Smooth muscle cell (in vitro differentiated cells): Measurements from ENCODE around the gene TNNI3K. TPM values are rescaled to one million over a fixed set of nuclear protein-coding genes. Genes with fewer than 3 reads are reported as not detected.

ENCODE experiments used
- DNase-seq: peaks from one replicate; lab custom pipeline; 2025; ENCODE audit not compliant: unreplicated experiment; lab: John Stamatoyannopoulos, UW
- H2AFZ ChIP-seq: fragments of 200-600 bp; sonication (generic); 2 replicates; pipeline ENCODE4 v1.6.0; 2016; ENCODE audit warnings: antibody characterized with exemption, low read depth, mild to moderate bottlenecking
- H3F3A ChIP-seq: fragments of 200-600 bp; sonication (generic); 2 replicates; pipeline ENCODE4 v1.6.0; 2017; ENCODE audit warnings: antibody characterized with exemption, low read depth
- H3K27ac ChIP-seq: fragments of 200-600 bp; sonication (generic); 2 replicates; pipeline ENCODE4 v1.5.1; 2016; ENCODE audit warnings: low read depth, mild to moderate bottlenecking
- H3K27me3 ChIP-seq: fragments of 200-600 bp; sonication (generic); 2 replicates; pipeline ENCODE4 v1.6.1; 2016; ENCODE audit warnings: low read depth, mild to moderate bottlenecking
- H3K36me3 ChIP-seq: fragments of 200-600 bp; sonication (generic); 2 replicates; pipeline ENCODE4 v1.5.1; 2016; ENCODE audit warnings: low read depth
- H3K4me1 ChIP-seq: fragments of 200-600 bp; sonication (generic); 2 replicates; pipeline ENCODE4 v1.5.1; 2016; ENCODE audit warnings: low read depth
- H3K4me2 ChIP-seq: fragments of 200-600 bp; sonication (generic); 2 replicates; pipeline ENCODE4 v1.6.0; 2016; ENCODE audit warnings: mild to moderate bottlenecking
- H3K4me3 ChIP-seq: fragments of 200-600 bp; sonication (generic); 2 replicates; pipeline ENCODE4 v1.5.1; 2016; ENCODE audit warnings: mild to moderate bottlenecking
- H3K79me2 ChIP-seq: fragments of 200-600 bp; sonication (generic); 2 replicates; pipeline ENCODE4 v1.6.0; 2016; ENCODE audit warnings: low read depth, mild to moderate bottlenecking
- H3K9ac ChIP-seq: fragments of 200-600 bp; sonication (generic); 2 replicates; pipeline ENCODE4 v1.6.0; 2016; ENCODE audit warnings: low read depth
- H3K9me3 ChIP-seq: fragments of 200-600 bp; sonication (generic); replicated peaks from 2 replicates; pipeline ENCODE4 v1.5.1; 2016; ENCODE audit warnings: low read depth
- H4K20me1 ChIP-seq: fragments of 200-600 bp; sonication (generic); 2 replicates; pipeline ENCODE4 v1.6.0; 2016; ENCODE audit warnings: low read depth
- CTCF ChIP-seq: fragments of 200-600 bp; sonication (generic); IDR thresholded peaks from 2 replicates; pipeline ENCODE4 v1.5.1; 2017; ENCODE audit warnings: borderline replicate concordance, mild to moderate bottlenecking, antibody characterized with exemption; ENCODE audit not compliant: insufficient read depth, poor library complexity, severe bottlenecking
- WGBS: methylation state at CpG from one replicate; pipeline ENCODE4 v1.1.7; 2016; ENCODE audit warnings: low lambda C conversion rate; 5-methylcytosine and 5-hydroxymethylcytosine counted together
- polyA plus RNA-seq: library from polyadenylated mRNA; unstranded; fragments of >200 nt; fragmentation: Nextera tagmentation; extraction: Ambion mirVana; gene quantifications from 2 replicates; pipeline ENCODE4 v1.2.1, GENCODE V29; 2016
- total RNA-seq: library from RNA; depleted of rRNA; stranded (reverse); fragments of >200 nt; gene quantifications from 2 replicates; pipeline ENCODE4 v1.2.3, GENCODE V29; 2014

Gene TNNI3K
- total and polyA plus RNA-seq, 2 experiments from 2014 or later: 0.55 to 9.6 TPM

- no peaks in the 10 kb centered on the region for H3K27me3 ChIP-seq
- H3K4me1 ChIP-seq: no peaks in the 10 kb centered on the region
- peak overlapping the region; percentile 1 for H2AFZ ChIP-seq
- H3K27ac ChIP-seq: peak overlapping the region; percentile 31
- whole genome bisulfite sequencing: 31% methylated on average over 1 of the region's 1 CpG
- peaks cover 3% of the 10 kb centered on the region for H3F3A ChIP-seq
- TF ChIP-seq CTCF: no peak
- no peaks in the 10 kb centered on the region for H4K20me1 ChIP-seq
- no peaks in the 10 kb centered on the region for H3K36me3 ChIP-seq
- DNase-seq: no peak
- H3K4me2 ChIP-seq: peak overlapping the region; percentile 54
- H3K9ac ChIP-seq: no peak overlapping the region
- no peak overlapping the region for H3K4me3 ChIP-seq
- H3K9me3 ChIP-seq: no peaks in the 10 kb centered on the region
- no peaks in the 10 kb centered on the region for H3K79me2 ChIP-seq
These were observed 121.3 kb downstream of the TNNI3K start for GRCh38 chr1:74356493-74356892.

GRCh38 chr1:74357150-74357549 lies 122.0 kb downstream of the TNNI3K start:
- Histone ChIP-seq H2AFZ (no peak overlapping the region), H3K79me2 (no peaks in the 10 kb centered on the region), H3K4me2 (peak overlapping the region; percentile 54), H3K4me3 (no peak overlapping the region), H3K9me3 (no peaks in the 10 kb centered on the region), H3K4me1 (no peaks in the 10 kb centered on the region), H3K36me3 (no peaks in the 10 kb centered on the region), H3F3A (peaks cover 3% of the 10 kb centered on the region), H3K9ac (no peak overlapping the region), H3K27ac (no peak overlapping the region), H3K27me3 (no peaks in the 10 kb centered on the region), H4K20me1 (no peaks in the 10 kb centered on the region)
- WGBS: 88% methylated on average over 3 of the region's 3 CpGs
- DNase-seq: no peak
- no peak for TF ChIP-seq CTCF

DNA sequence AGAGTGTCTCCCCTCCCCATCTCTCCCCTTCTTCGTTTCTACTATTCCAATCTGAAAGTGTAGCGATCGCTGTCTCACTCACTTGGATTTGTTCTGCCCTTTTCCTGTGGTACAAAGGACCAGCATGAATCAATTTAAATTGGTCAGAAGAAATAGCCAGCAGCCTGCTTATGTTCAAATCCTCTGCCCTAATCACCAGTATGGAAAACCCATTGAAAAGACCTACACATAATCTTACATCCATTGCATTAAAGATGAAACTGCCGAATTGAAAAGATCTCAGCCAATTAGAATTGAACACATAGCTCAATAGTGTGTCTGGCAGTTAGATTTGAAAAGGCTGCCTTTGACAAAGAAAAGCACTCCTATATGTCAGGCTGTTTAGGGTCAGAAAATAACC lies 122.6 kb downstream of the TNNI3K start:
- no peaks in the 10 kb centered on the region for H4K20me1 ChIP-seq
- H3K9ac ChIP-seq: no peak overlapping the region
- no peaks in the 10 kb centered on the region for H3K4me1 ChIP-seq
- H3F3A ChIP-seq: peaks cover 3% of the 10 kb centered on the region
- no peak overlapping the region for H2AFZ ChIP-seq
- no peaks in the 10 kb centered on the region for H3K27me3 ChIP-seq
- no peaks in the 10 kb centered on the region for H3K36me3 ChIP-seq
- no peak overlapping the region for H3K4me2 ChIP-seq
- H3K4me3 ChIP-seq: no peak overlapping the region
- no peak for DNase-seq
- TF ChIP-seq CTCF: no peak
- no peak overlapping the region for H3K27ac ChIP-seq
- no peaks in the 10 kb centered on the region for H3K9me3 ChIP-seq
- H3K79me2 ChIP-seq: no peaks in the 10 kb centered on the region
- WGBS: 74% methylated on average over 4 of the region's 4 CpGs

DNA sequence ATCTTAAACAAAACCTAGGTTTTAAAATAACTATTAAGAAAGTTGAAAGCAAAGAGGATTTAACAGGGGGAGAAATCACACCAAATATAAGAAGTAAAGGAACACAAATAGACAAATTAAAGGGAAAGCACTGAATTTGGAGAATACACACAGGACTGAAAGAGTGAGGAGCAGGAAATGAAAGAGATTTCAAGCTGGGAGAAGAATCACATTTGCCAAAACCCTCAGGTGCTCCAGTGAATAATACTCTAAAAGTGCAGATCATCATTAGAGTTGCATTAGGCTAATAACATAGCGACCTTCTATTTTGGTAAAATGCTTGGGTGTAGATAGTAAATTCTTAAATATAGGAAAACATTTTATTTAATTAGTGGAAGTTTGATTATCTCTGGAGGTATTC lies 127.5 kb downstream of the TNNI3K start:
- no peak for DNase-seq
- H3K9me3 ChIP-seq: no peaks in the 10 kb centered on the region
- no peak overlapping the region for H3K27ac ChIP-seq
- H3K9ac ChIP-seq: no peak overlapping the region
- H3F3A ChIP-seq: no peaks in the 10 kb centered on the region
- H4K20me1 ChIP-seq: no peaks in the 10 kb centered on the region
- H3K4me3 ChIP-seq: no peak overlapping the region
- H2AFZ ChIP-seq: no peak overlapping the region
- H3K79me2 ChIP-seq: no peaks in the 10 kb centered on the region
- H3K27me3 ChIP-seq: no peaks in the 10 kb centered on the region
- no peak for TF ChIP-seq CTCF
- 92% methylated on average over 1 of the region's 1 CpG for WGBS
- no peak overlapping the region for H3K4me2 ChIP-seq
- H3K4me1 ChIP-seq: no peaks in the 10 kb centered on the region
- H3K36me3 ChIP-seq: no peaks in the 10 kb centered on the region
